ENCODE measurements around the gene NDUFA8. TPM values are rescaled to one million over a fixed set of nuclear protein-coding genes. Genes with fewer than 3 reads are reported as not detected.

The NDUFA8 gene
- total RNA-seq, 4 donors from 2014 or later: 16.1 to 59.5 (median 40.3) TPM

DNA sequence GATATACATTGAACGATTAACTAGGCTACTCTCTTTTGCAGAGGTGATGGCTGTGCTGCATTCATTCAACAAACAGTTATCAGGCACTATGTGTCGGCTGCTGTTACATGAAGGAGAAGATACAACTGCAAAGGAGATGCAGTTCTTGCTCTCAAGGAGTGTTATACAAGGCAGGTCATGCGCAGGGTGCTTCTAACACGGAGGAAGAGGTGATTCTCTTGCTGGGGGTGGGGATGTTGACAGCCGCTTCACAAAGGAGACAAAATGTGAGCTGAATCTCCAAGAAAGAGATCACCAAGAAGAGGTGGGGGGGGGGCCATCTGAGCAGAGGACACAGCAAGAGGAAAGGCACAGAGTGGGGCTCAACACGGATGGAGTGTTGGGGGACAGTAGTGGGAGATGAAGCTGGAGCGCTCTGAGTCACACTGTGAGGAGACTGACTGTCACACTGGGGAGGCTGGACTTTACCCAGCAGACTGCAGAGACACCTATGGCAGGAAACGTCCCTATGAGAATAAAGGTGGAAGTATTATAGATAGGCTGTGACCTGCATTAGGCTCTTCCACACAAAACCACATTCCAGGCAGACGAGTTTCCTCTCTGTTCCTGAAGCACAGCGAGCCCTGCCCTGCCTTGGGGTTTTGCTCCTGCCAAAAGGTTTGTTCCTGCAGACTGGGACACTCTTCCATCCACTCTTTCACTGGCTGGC is 20.9 kb downstream of the NDUFA8 start:
- TF ChIP-seq POLR2AphosphoS5 (IDR thresholded peaks at IDR 0.05): no peak
- no peak for TF ChIP-seq EP300 (IDR thresholded peaks at IDR 0.05; ENCODE audit: low read depth)
- no peak for TF ChIP-seq POLR2A (IDR thresholded peaks at IDR 0.05)
- TF ChIP-seq, protein P1, sequence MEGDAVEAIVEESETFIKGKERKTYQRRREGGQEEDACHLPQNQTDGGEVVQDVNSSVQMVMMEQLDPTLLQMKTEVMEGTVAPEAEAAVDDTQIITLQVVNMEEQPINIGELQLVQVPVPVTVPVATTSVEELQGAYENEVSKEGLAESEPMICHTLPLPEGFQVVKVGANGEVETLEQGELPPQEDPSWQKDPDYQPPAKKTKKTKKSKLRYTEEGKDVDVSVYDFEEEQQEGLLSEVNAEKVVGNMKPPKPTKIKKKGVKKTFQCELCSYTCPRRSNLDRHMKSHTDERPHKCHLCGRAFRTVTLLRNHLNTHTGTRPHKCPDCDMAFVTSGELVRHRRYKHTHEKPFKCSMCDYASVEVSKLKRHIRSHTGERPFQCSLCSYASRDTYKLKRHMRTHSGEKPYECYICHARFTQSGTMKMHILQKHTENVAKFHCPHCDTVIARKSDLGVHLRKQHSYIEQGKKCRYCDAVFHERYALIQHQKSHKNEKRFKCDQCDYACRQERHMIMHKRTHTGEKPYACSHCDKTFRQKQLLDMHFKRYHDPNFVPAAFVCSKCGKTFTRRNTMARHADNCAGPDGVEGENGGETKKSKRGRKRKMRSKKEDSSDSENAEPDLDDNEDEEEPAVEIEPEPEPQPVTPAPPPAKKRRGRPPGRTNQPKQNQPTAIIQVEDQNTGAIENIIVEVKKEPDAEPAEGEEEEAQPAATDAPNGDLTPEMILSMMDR (IDR thresholded peaks at IDR 0.05): no peak
- no peaks in the 10 kb centered on the region for H3K27me3 ChIP-seq
- intact Hi-C loops (cut with DNase I; ENCODE audit: low total_unique reads) (no loop called here), in situ Hi-C loops (cut with MboI; ENCODE audit: low pct_ligation_motif_present in 1 of 4, low pct_unique_long_range_greater_than_20kb in 1 of 4, low sequenced_read_pairs in 3 of 4) (loop anchor here in 1 of 4 donors (25.0 kb wide), 1 partner anchor 324 kb away; no protein-coding TSS in a partner anchor)
- peaks cover 0 to 8% (median 0%) of the 10 kb centered on the region in 4 donors for H3K4me1 ChIP-seq
- no peak overlapping the region for H3K4me3 ChIP-seq
- WGBS, 2 donors (ENCODE audit: low coverage in 1 of 2): 71 to 73% methylated on average over 6 to 10 of the region's 10 CpGs
- H3K27ac ChIP-seq: no peak overlapping the region
- no peak for DNase-seq
- no peaks in the 10 kb centered on the region for H3K9me3 ChIP-seq
- H3K36me3 ChIP-seq: peaks cover 0 to 13% (median 2%) of the 10 kb centered on the region in 4 donors

DNA sequence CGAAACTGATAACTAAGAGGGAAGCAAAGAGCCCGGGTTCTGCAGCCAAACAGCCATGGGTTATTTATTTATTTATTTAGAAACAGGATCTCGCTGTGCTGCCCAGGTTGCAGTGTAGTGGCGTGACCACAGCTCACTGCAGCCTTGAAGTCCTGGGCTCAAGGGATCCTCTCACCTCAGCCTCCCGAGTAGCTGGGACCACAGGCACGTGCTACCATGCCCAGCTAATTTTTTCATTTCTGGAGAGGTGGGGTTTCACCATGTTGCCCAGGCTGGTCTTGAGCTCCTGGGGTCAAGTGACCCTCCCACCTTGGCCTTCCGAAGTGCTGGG is 24.1 kb downstream of the NDUFA8 start:
- Histone ChIP-seq H3K4me3 (no peak overlapping the region), H3K27me3 (peaks cover 7% of the 10 kb centered on the region), H3K9me3 (no peaks in the 10 kb centered on the region), H3K27ac (no peak overlapping the region), H3K4me1 (peaks cover 0 to 5% (median under 1%) of the 10 kb centered on the region in 4 donors), H3K36me3 (no peaks in the 10 kb centered on the region)
- DNase-seq: no peak
- in situ Hi-C loops (cut with MboI; ENCODE audit: low pct_ligation_motif_present in 1 of 4, low pct_unique_long_range_greater_than_20kb in 1 of 4, low sequenced_read_pairs in 3 of 4) (loop anchor here in 1 of 4 donors (25.0 kb wide), 1 partner anchor 327 kb away; no protein-coding TSS in a partner anchor), intact Hi-C loops (cut with DNase I; ENCODE audit: low total_unique reads) (no loop called here)
- 72 to 82% methylated on average over 2 to 7 of the region's 7 CpGs for WGBS, 2 donors (ENCODE audit: low coverage in 1 of 2)
- TF ChIP-seq, protein P1 (IDR thresholded peaks at IDR 0.05): no peak
- TF ChIP-seq POLR2AphosphoS5 (IDR thresholded peaks at IDR 0.05) (no peak), POLR2A (IDR thresholded peaks at IDR 0.05) (no peak), EP300 (IDR thresholded peaks at IDR 0.05; ENCODE audit: low read depth) (no peak)

DNA sequence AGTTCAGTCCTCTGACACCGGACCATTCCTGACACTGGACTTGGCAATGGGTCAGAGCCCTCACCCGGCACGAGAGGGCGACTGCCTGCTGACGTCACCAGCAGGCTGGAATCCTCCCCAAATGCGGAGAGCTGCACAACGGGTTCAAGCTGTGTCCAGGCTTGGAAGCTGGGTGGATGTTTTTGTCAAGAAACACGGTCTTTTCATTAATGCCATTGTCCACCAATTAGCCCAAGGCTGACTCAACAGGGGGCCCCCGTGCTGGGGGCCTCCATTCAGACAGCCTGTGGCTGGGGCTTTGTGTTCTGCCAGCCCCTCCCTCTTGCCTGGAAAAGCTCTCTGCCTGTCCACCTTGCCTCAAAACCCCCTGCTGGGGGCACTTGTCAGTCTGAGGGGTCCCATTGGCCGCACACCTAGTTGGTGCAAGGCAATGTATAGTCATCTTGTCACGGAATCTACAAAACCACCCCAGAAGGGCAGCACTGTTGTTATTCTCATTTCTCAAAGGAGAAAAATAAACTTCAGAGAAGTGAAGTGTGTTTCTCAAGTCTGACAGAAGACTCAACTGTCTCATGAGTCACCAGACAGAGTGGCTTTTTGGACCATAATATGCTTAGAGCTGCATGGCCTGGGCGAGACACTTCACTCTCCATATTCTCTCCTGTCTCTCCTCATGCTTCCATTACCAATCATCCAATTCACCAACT is 24.6 kb downstream of the NDUFA8 start:
- intact Hi-C loops (cut with DNase I; ENCODE audit: low total_unique reads): no loop called here
- WGBS, 2 donors (ENCODE audit: low coverage in 1 of 2): 59% methylated on average over 12 of the region's 12 CpGs; no CpG with 5 or more reads in 1 of the 2 donors
- TF ChIP-seq POLR2AphosphoS5 (IDR thresholded peaks at IDR 0.05) (no peak), POLR2A (IDR thresholded peaks at IDR 0.05) (no peak), EP300 (IDR thresholded peaks at IDR 0.05; ENCODE audit: low read depth) (no peak)
- TF ChIP-seq, protein P1 (IDR thresholded peaks at IDR 0.05): no peak
- Histone ChIP-seq H3K36me3 (no peaks in the 10 kb centered on the region), H3K9me3 (no peaks in the 10 kb centered on the region), H3K27ac (no peak overlapping the region), H3K4me3 (no peak overlapping the region), H3K4me1 (peaks cover 0 to 5% (median 0%) of the 10 kb centered on the region in 4 donors), H3K27me3 (peaks cover 7% of the 10 kb centered on the region)
- no peak for DNase-seq
- in situ Hi-C loops (cut with MboI; ENCODE audit: low pct_ligation_motif_present in 1 of 4, low pct_unique_long_range_greater_than_20kb in 1 of 4, low sequenced_read_pairs in 3 of 4): loop anchor here in 1 of 4 donors (25.0 kb wide), 1 partner anchor 327 kb away; no protein-coding TSS in a partner anchor

DNA sequence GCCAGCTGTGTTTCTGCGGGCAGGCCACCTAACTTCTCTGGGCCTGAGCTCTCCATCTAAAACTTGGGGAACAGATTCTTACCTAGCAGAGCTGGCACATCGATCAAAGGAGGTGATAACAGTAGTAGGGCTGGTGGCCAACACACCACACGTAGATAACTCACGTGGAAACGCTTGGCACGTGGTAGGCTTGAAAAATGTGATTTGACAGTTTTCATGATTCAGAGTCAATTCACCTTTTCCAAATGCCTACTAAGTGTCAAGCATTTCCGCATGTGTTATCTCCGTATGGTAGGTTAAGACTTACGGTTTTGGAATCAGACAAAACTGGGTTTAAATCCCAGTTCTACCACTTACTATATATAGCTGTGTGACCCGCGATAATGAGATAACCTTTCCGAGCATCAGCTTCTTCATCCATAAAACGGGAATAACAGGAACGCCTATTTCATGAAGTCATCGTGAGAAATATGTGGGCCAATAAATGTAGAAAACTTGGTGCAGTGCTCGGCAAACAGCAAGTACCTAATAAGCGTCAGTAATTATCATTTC is 25.5 kb downstream of the NDUFA8 start:
- in situ Hi-C loops (cut with MboI; ENCODE audit: low pct_ligation_motif_present in 1 of 4, low pct_unique_long_range_greater_than_20kb in 1 of 4, low sequenced_read_pairs in 3 of 4): loop anchor here in 1 of 4 donors (25.0 kb wide), 1 partner anchor 328 kb away; no protein-coding TSS in a partner anchor
- Histone ChIP-seq H3K4me3 (no peak overlapping the region), H3K4me1 (peaks cover 0 to 5% (median 0%) of the 10 kb centered on the region in 4 donors), H3K27me3 (peaks cover 7% of the 10 kb centered on the region), H3K27ac (no peak overlapping the region), H3K9me3 (no peaks in the 10 kb centered on the region), H3K36me3 (no peaks in the 10 kb centered on the region)
- intact Hi-C loops (cut with DNase I; ENCODE audit: low total_unique reads): no loop called here
- 82 to 86% methylated on average over 10 to 17 of the region's 17 CpGs for WGBS, 2 donors (ENCODE audit: low coverage in 1 of 2)
- no peak for DNase-seq
- no peak for TF ChIP-seq EP300 (IDR thresholded peaks at IDR 0.05; ENCODE audit: low read depth)
- TF ChIP-seq POLR2A (IDR thresholded peaks at IDR 0.05): no peak
- TF ChIP-seq POLR2AphosphoS5 (IDR thresholded peaks at IDR 0.05): no peak

Measured in transverse colon (tissue), 4 donors.